Amniotic stem cell (primary cell): ENCODE data around the gene ABCC6.
"Not testable (repeated sequence)": the region's sequence is repeated elsewhere in the genome, so short reads cannot be mapped to it uniquely, and the experiment has no call there.

Experiments used
- DNase-seq: peaks from one replicate; lab custom pipeline; 2025; lab: John Stamatoyannopoulos, UW

ABCC6 gene

DNA sequence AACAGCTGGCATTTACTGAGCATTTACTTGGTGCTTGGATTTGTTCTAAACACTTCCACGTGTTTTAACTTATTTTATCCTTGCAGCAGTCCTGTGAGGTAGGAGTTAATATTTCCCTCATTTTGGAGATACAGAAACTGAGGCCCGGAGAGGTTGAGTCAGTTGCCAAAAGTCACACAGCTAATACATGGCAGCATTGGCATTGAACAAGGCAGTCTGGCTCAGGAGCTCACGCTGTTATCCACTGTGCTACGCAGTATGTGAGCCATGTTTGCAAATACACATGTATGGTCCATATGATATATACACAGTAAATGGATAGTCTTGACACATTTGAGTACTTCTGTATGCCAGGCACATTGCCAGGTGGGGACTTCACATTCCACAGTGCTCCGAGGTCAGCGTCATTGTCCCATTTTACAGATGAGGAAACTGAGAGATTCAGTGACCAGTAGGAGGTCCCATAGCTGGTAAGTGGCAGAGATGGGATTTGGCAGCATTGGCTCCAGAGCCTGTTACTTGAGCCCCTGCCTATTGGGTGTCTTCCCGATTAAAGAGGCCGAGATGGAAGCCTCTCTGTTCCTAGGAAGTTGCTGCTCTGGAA, 110.7 kb downstream of the ABCC6 start:
- no peak for DNase-seq

DNA sequence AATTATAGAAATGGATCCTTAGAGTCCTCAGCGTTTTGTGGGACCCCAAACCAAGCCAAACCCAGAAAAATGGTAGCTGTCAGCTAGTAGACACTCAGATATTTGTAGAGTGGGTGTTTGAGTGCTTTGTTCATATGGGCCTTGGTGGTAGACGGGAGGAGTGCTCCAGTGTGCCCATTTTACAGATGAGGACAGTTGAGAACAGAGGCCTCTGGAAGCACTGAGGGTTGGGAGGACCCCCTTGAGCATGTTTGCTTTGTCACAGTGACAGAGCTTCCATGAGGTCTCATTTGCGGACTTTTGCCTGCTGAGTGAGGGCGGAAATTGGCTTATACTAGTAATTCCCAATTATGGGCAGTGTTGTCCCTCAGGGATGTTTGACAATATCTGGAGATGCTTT, 111.7 kb downstream of the ABCC6 start:
- no peak for DNase-seq

DNA sequence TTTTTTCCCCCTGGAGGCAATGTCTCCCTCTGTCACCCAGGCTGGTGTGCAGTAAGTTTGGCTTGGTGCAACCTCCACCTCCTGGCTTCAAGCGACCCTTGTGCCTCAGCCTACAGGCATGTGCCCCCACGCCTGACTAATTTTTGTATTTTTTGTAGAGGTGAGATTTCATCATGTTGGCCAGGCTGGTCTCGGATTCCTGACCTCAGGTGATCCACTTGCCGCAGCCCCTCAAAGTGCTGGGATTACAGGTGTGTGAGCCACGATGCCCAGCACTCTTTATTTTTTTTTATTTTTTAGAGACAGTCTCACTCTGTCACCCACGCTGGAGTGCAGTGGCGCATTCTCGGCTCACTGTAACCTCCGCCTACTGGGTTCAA, 113.2 kb downstream of the ABCC6 start:
- DNase-seq: no peak

DNA sequence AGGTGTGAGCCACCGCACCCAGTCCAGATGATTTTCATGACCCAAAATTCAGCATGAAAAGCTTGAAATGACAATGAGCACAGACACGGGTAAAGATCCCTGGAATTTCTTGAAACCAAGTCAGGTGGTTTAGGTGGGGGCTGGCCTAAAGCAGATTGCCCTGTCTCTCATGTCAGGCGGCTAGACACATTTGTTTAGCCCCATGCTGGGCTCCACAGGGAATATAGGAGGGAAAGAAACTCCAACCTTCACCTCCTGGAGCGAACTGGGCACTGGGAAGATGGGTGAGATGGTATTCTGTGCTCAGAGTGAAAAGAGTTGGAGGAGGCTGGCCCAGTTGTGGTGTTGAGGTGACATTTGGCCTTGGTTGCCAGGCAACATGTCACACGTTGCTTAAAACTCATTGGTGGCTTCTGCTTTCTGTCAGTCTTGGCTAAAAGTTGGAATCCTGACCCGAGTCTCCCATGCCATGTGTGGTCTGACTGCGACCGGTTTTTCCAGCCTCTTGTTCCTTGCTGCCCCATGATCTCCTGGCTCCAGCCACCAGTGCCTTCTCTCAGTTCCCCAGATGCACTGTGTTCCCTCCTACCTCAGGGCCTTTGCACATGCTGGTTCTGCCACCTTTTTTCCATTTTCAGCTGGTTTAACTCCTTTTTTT, 113.7 kb downstream of the ABCC6 start:
- DNase-seq: no peak

DNA sequence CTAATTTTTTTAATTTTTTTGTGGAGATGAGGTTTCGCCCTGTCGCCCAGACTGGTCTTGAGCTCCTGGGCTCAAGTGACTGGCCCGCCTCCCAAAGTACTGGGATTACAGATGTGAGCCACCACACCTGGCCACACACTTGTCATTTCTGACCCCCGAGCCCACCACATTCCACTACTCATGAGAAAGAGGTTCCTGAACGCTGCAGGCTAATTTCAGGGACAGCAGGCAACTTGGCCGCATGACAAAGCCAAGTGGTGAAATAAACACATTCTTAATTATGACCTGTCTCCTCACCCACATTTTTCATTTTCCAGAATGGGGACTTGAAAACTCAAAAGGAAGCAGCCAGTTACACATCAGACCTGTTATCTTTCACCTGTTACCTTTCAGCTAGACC, 114.5 kb downstream of the ABCC6 start:
- no peak for DNase-seq

DNA sequence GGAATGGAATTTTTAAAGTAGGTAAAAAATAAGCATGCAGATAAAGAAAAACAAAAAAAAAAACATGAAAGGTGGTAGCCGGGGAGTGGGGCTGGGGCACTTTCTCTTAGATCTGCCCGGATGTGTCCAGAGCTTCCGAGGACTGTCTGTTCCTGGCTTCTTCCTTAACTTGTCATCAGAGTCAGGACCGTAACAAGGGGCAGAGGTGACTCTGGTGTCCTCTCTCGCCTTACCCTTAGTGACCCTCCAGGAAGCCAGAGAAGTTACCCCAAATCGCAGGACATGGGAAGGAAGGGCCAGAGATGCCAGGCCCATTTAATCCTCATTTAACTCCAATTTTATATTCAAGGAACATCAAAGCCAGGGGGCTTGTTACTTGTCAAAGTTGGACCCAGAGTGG, 115.5 kb downstream of the ABCC6 start:
- DNase-seq: no peak

DNA sequence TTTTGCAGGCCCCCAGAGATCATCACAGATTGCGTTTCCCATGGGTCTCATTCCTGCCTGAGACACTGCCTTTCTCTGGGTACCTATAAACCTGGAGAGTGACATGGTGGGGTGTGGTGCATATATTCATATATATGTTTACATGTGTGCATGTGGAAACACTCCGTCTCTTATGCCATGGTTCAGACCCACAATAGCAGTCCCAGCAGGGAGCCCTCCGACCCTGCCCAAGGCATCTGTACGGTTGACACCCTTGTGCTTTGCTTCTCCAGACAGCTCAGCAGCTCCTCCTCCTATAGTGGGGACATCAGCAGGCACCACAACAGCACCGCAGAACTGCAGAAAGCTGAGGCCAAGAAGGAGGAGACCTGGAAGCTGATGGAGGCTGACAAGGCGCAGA, 116.8 kb downstream of the ABCC6 start:
- no peak for DNase-seq

DNA sequence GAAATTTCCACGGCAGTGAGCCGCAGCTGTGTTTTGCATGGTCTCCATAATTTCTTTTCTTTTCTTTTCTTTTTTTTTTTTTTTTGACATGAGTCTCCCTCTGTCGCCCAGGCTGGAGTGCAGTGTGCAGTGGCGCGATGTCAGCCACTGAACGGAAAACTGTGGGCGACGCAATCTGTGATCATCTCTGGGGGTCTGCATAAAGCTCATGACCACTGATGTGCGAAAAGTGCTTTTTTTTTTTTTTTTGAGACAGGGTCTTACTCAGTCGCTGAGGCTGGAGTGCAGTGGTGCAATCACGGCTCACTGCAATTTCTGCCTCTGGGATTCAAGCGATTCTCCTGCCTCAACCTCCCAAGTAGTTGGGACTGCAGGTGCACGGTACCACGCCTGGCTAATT, 117.6 kb downstream of the ABCC6 start:
- DNase-seq: no peak

DNA sequence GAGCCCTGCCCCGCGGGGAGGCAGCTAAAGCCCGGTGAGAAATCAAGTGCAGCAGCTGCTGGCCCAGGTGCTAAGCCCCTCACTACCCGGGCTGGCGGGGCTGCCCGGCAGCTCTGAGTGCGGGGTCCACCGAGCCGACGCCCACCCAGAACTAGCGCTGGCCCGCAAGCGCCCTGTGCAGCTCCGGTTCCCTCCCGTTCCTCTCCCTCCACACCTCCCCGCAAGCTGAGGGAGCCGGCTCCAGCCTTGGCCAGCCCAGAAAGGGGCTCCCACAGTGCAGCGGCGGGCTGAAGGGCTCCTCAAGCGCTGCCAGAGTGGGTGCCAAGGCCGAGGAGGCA, 118.5 kb downstream of the ABCC6 start:
- DNase-seq: not testable (repeated sequence)

DNA sequence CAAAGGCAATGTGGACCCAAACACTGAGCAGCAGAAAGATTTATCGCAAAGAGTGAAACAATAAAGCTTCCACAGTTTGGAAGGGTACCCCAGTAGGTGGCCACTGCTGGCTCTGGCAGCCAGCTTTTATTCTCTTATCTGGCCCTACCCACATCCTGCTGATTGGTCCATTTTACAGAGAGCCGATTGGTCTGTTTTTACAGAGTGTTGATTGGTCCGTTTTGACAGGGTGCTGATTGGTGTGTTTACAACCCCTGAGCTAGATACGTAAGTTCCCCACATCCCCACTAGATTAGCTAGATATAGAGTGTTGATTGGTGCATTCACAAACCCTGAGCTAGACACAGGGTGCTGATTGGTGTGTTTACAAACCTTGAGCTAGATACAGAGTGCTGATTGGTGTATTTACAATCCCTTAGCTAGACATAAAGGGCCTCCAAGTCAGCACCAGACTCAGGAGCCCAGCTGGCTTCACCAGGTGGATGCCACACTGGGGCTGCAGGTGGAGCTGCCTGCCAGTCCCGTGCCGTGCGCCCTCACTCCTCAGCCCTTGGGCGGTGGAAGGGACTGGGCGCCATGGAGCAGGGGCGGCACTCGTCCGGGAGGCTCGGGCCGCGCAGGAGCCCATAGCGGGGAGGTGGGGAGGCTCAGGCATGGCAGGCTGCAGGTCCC, 119.0 kb downstream of the ABCC6 start:
- DNase-seq: not testable (repeated sequence)

DNA sequence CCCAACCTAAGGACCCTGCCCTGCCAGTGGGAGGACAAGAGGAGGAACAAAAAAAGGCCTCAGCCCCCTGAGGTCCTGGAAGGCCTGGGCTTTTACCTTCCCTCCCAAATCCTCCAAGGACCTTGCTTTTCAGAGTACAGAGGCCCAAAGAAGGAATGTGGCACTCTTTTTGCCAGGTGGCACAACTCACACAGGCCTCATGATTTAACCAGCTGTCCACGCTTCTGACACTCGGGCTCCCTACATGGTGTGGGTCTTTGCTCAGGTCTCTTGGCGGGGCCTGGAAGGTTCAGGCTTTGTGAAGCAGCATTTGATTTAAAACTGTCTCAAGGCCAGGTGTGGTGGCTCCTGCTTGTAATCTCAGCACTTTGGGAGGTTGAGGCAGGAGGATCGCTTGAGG, 120.6 kb downstream of the ABCC6 start:
- no peak for DNase-seq

DNA sequence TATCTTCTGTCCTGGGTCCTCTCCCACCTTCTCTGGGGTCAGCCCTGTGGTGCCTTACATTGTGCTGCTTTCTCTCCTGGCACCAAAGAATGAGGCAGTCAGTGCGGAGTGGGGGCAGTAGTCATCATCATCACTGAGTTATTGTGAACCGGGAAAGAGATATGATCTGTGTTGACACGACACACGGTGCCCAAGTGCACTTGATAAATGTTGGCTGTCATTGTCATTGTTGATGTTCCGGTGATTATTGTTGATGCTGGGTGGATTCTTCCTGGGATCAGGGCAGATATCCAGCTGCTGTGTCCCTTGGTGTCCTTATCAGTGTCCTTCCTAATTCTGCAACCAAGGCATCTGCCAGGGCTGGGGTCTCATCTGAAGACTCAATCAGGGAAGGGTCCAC, 121.7 kb downstream of the ABCC6 start:
- no peak for DNase-seq

DNA sequence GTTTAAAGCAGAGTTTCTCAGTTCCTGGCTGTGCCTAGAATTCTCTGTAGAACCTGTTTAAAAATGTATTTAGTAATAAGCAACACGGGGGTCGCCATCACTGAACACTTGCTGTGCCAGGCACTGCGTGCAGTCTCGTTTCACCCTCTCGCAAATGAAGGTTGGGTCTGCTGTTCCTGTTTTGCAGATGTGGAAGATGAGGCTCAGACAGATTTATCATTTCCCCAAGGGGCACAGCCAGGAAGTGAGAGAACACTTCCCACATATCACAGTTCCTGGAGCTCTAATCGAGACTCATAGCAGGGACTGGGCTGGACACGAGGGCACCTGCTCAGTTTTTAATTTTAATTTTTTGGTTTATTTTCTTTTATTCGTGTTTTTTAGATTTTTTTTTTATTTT, 122.7 kb downstream of the ABCC6 start:
- DNase-seq: no peak

DNA sequence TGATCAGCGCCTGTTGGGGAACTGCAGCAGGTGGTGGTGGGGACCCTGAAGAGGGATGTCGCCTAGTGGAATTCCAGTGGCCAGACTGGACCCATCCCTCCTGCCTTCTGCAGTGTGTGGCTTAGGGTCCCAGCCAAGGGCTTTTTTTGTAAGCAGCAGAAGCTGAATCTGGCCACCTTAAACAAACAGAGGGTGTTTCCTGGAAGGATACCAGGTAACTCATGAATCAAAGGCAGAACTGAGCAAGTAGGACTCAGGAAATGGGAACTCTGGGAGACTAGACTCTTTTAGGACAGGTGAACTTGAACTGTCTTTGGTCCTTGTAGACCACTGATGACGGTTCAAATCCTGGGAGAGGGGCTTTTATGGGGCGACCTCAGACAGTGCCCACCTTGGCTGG, 124.0 kb downstream of the ABCC6 start:
- DNase-seq: no peak
